ENCODE measurements around the gene KRT38.

GRCh38 chr17:41455236-41455635 is 14.5 kb upstream of the KRT38 start:
- TF ChIP-seq CTCF (conservative IDR thresholded peaks at IDR 0.05; ENCODE audit: low read depth, low read length) (no peak), EZH2 (IDR thresholded peaks at IDR 0.05; ENCODE audit: low read length, unreplicated experiment) (no peak), EZH2phosphoT487 (IDR thresholded peaks at IDR 0.05; ENCODE audit: borderline replicate concordance, low read length) (no peak)

Measured in PC-3 (cell line).